Stimulated activated CD4-positive, alpha-beta T cell treated with anti-CD3 and anti-CD28 coated beads, Interleukin-12 subunit alpha, Interleukin-12 subunit beta, amount 100 ng/mL, for 24 hours (primary cell): ENCODE results near the gene ST8SIA2.

Source experiments
- DNase-seq, 2 experiments: peaks; one replicate each; pipeline ENCODE4 v3.0.0-alpha.2; 2020; ENCODE audit warnings: low read depth in 2 of 2

ST8SIA2 gene

DNA sequence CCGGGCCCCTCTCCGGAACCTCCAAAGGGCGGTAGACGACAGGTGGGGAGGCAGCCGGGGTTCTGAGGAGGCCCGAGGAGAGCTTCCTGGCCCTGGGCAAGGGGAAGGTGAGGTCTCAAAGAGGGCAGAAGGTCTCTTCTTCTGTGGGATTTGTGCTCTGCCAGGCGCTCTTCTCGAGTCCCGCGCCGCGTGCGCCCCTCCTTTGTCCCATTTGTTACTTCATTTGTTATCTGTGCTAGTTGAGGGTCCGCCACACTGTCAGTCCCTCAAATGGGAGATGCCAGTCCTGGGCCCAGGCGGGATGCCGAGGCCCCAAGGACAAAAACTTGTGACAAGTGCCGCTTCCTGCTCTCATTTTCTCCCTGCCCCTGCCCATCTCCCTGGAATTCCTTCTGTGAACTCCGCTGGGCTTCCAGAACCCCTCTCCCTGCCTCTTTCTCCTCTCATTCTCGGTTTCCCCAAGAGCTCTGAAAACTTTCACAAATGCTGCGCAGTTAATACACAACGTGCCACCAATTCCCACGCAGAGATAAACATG, 1.5 kb downstream of the ST8SIA2 start:
- DNase-seq, result no peak

DNA sequence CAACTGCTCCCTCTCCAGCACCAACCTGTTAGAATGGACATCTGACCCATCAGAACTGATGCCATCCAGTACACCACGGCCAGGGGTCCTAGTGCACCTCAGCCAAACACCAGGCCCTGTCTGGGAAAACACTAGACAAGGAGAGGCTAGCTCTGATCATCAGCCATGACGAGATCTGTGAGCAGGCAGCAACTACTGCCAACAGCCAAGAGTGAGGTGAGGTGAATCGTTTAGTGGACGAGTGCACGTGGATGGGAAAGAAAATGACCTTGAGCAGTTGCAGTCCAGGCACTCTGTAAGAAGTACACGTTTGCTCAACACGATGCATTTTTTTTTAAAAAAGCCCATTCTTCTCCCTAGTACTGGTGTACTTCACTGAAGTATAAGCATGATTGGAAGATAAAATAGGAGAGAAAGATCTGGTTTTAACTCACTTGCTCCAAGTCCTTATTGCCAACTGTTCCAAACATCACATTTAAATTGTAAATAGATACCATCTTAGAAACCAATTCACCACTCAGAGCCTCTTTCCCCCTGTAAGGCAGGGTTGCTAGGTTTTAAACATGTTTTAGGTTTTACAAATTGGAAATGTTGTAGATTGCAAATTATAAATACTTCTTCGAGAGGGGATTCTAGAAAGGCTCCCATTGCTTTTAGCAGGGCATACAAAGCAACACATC, 5.7 kb downstream of the ST8SIA2 start:
- DNase-seq, result no peak

DNA sequence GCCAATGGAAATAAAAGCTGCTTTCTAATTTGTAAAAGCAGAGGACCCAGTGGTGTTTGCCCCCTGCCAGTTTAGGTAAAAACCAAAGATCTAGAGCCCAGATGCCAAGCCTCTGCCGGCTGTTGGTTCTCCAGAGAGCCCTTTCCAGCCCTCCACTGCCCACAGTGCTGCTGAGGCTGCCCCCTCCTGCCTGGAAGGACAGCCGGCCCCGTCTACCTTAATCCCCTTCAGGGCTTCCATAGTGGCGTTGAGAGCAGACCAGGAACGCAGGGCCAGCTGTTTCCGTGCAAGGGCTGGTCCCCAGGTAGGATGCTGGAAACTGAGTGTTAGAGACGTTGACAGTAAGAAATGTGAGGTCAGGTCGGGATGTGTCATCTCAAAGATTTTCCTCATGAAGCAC, 6.9 kb downstream of the ST8SIA2 start:
- no peak for DNase-seq

DNA sequence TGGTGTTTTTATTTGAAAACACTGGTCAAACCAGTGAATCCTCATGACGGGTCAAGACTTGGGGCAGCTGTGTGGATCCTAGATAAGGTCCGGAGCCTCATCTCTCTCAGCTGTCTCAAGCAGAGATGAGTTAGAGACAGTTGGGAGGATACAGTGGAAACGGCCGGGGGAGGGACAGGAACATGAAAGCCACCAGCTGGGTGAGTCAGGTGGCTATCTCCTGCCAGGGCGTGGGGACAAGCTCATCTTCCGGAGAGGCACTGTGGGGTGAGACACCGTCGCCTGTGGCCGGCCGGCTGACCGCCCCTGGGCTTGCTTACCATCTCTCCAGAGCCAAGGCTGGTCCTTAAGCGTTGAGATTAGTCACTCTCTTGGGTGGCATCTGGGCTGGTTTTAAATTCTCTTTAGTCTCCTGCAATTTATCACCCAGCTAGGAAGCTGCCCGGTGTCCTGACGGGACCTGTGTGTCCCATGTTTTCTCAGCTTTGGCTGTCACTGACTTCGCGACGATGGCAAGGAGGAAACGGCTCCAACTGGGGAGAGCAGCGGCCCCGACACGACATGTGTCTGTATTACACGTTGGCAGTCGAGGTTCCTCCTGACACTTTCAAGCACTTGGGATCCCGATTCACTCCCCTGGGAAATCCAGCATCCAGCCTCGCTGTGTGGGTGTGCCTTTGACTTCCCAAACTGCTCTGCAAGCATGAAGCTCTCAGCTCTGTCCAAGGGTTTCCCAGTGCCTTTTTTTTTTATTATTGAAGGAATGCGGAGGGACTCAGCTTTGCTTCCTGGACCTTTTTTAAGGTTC, 7.5 kb downstream of the ST8SIA2 start:
- no peak for DNase-seq

DNA sequence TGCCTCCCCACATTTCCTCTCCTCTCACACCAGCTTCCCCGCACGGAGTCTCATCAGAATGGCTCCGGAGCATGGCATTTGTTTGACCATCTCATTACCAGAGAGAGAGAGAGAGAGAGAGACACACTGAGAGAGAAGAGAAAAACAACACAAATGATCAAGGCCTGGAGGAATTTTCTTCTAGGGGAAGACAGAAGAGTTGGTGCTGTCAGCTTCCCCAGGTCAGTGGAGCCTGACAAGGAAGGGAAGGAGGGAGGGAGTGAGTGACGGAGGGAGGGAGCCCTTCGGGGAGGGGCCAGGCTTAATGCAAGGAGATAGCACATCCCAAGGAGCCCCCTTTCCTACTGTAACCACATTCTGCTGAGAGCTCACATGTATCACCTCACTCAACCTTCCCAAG, 9.1 kb downstream of the ST8SIA2 start:
- no peak for DNase-seq

DNA sequence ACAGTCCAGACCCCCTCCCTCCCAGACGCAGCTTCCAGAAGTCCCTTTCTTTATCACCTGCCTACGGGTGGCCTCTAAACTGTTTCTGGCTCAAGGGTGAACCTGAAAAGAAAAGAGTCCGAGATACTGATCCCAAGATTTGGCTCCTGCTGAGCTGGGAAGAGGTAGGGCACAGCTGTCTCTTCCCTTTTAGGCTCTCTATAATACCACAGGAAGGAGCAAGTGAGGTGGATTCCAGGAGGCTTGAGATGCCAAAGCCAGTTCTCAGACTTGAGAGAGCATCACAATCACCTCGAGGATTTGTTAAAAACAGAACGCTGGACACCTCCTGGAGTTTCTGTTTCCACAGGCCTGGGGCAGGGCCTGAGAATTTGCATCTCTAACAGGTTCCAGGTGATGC, 12.3 kb downstream of the ST8SIA2 start:
- no peak for DNase-seq

DNA sequence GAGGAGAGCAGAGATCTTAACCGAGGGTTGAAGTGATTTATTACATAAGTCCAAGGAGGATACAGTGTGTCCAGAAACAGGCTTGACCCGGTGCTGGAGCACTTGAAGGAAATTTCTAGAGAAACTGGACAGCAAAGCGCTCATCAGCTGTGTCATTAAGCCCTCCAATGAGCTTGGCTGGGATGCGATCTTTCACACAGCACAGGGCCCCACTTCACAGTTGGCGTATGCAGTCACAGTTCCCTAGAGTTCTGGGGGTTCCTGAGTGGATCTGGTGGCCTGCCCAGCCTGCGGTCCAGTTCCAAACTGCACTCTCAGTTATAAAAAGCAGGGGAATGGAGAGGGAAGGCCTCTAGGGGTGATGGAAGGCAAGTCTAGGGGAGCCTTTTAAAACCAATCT, 13.6 kb downstream of the ST8SIA2 start:
- DNase-seq, result no peak

DNA sequence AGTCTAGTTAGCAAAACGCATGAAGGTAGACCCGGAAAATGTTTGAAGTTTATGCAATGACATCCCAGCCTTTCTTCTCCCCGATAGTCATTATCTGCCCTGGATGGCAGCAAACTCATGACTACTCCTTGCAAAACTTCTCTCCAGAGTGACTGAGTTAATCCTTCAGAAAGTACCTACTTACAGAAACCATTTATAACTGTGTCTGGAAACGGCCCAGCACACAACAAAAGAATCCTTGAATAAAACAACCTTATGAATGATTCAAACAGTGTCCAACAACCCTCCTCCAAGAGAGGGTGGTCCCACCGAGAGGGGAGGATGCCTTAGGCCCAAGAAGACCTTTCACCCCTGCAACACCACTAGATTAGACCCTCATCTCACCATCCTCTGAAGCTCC, 14.2 kb downstream of the ST8SIA2 start:
- no peak for DNase-seq

DNA sequence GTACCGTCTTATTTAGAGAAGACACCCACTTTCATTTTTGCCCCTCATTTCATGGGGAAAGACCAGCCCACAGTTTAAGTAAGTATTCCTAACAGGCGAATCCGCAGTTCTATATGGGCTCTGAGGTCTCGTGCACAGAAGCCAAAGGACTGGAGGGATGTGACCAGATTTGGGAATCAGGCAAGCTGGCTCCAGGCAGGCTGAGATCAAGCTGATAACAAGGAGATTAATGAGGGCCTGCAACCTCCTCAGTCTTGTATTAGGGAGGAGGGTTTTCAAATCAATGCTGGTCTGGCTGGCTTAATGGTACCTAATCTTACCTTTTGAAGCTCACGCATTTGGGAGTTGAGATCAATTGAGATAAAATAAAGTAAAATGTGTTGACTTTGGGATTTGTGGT, 15.3 kb downstream of the ST8SIA2 start:
- no peak for DNase-seq

DNA sequence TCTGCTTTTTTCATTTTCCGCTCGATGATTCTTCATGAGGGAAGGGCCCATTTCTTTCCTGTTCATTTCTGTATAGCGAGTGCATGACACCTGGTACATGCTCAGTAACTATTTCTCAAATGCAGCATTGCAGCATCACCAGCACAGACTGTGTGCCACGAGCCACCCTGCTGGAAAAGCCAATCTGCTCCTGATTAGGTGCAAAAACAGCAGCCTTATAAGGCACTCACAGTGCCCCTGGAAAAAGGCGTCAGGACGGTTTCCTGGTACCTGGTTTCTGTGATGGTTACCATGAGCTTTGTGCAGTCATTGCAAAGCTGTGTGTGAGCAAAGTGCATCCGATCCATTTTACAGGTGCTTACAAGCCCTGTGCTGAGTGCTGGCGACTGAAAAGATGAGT, 15.8 kb downstream of the ST8SIA2 start:
- no peak for DNase-seq

DNA sequence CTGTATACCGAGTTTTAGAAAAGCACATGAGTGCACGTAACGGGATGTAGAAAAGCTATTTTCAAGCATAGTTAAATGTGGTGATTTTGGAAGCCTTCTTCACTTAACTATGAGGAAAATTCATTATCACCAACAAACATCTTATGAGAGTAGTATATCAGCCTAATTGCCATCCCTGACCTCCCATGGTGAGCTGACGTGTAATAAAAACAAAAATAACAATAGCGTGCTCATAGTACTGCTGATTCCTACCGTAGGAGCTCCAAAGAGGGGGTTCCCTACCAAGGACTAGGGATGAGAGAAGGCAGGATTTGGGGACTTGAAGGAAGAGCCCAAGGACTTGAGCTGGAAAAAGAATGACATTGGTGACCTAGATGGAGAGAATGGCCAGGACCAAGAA, 16.9 kb downstream of the ST8SIA2 start:
- no peak for DNase-seq

DNA sequence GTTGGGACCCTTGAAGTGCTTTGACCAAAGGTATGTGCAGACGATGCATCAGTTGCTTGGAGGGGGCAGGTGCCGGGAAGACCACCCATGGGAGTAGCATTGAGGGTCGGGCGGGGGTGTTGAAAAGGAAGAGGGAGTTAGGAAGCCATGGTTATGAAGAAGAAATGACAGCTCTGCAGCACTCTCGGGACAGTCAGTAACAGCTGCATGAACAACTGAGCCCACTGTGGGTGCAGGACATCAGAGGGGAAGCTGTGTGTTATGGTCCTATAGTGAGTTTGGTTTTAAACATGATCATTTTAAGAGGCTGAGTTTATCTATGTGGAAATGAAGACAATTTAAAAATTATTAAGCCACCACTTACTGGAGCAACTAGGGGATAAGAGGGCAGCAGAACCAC, 17.6 kb downstream of the ST8SIA2 start:
- no peak for DNase-seq

DNA sequence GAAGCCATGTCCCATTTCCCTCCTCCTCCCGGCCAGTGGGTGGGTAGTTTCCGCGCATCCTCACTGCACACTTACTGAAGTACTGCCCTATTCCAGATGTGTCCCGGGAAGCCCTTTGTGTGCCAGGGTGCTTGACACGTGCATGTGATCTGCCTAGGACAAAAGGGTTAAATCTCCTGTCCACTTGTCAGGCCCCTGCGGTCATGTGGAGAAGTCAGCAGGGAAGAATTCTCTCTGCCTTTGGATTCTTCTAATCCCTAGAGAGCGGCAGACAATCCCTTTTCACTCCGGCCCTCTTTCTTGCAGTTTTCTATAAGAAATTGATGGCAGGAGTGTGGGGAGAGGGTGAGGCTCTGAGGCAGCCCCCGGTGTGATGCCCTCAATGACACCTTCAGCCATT, 19.8 kb downstream of the ST8SIA2 start:
- DNase-seq, result no peak

DNA sequence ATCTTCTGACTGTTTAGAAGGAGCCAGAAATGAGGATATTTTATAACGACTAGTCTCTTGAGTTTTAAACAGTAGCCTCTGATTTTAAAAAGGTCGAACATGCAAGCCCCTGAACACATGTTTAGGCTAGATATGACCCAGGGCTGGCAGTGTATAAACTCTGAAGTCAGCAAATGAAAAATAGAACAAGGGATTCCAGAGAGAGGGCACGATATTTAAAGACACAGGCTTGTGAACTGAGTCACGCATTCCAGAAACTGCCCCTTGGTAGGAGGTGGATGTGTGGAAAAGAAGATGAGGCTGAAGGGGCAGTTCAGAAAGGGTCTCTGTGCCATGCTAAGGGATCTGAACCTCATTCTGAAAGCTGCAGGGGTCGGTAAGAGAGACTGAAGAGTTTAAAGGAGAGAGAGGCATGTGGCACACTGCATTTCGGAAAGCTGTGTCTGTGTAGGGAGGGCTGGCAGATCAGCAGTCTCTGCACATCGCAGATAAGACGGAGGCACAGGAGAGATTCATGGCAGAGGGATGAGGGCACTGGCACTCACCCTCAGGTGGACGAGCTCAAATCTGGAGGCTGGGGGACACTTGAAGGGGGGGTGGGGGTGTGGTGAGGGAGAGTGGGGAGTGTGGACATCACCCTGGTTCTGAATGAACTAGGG, 22.1 kb downstream of the ST8SIA2 start:
- DNase-seq, result no peak

DNA sequence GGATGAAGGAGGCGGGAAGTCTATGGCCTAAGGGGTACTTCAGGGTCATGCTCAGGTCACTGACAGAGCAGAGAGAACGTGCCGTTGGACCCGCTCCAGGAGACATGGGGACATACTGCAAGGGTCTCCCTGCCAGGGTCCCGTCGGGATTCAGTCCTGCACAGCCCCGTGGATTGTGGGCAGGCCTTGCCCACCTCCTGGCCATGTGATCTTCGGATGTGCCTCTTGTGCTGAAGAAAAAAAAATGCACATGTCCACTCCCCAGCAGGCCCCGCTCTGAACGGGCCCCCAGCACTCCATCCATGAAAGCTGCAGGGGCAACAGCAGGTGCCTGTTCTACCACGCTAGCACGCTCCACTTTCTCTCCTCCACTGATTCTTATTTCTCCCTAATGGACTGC, 22.9 kb downstream of the ST8SIA2 start:
- no peak for DNase-seq

DNA sequence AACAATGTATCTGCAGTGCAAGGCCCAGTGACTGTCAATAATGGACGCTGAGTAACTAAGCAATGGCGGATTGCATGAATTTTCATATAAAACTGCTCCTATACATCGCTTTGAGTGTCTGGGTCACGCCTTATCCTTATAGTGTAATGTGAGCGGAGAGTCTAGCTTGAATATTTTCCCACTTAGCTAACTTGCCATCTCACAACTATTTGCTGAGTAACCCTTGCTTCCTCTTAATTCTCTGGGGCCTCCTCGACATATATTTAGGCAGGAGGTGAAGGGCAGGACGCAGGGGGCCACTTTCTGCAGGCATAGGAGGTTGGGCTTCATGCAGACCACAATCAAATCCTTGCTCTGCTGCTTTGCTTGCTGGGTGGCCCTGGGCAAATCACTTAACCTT, 24.0 kb downstream of the ST8SIA2 start:
- no peak for DNase-seq

DNA sequence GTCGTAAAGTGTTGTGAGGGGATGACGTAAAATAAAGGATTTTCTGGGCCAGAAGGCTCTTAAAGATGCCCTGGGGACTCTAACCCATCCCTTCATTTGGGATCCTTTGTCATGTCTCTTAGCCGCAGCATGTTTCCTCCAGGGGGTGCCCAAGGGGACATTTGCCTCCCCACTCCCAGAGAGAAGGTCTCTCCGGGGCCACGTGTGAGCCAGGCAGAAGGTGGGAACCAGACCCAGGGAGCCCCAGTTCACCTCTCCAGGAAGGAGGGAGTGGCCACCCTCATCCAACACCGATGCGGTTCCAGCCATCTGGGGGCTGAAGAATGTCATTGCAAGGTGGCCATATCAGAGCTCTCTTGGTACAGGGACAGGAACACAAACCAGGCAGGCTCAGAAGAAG, 25.2 kb downstream of the ST8SIA2 start:
- DNase-seq, result no peak

DNA sequence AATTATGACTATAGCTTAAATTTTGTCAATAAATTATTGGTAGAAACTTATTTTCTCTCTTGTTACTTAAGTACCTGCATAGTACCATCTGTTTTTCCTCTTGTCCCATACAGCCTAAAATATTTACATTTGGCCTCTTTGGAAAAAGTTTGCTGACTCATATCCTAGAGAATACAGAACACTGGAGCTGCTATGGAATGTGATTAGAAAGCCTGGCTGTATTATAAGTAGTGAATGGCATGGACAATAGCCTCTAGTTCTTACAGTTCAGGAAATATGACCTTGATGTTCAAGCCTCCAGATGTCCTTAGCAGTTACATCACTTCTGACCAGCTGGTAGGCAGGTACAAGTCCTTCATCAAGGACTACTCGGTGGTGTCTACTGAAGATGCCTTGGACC, 28.3 kb downstream of the ST8SIA2 start:
- no peak for DNase-seq

DNA sequence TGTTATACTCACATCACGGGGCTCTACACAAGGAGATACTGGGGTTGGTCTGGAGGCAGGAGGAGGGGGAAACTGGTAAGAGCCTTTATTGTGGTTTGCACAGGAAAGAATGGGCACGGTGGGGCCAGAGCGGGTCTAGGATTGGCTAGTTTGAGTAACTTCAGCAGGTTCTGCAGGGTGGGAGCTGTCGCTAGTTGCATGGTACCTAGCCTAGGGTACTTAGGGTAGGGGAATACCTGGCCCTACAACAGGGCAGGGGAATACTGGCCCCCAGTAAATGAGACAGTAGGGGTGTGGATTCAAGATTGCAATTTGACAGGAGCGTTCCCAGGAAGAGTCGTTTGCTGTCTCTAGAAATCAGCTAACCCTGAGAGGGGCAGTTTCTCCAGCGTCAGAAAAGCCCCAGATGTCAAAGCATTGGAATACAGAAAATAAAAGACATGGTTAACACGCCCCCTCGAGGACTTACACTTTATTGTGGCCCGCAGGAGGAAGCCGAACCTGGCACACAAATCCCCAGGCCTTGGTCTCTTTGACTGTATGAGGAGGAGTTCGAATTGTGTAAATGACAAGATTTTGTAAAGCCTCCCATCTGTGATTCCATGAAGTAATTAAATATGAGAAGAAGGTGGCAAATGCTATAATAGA, 32.0 kb downstream of the ST8SIA2 start:
- no peak for DNase-seq

DNA sequence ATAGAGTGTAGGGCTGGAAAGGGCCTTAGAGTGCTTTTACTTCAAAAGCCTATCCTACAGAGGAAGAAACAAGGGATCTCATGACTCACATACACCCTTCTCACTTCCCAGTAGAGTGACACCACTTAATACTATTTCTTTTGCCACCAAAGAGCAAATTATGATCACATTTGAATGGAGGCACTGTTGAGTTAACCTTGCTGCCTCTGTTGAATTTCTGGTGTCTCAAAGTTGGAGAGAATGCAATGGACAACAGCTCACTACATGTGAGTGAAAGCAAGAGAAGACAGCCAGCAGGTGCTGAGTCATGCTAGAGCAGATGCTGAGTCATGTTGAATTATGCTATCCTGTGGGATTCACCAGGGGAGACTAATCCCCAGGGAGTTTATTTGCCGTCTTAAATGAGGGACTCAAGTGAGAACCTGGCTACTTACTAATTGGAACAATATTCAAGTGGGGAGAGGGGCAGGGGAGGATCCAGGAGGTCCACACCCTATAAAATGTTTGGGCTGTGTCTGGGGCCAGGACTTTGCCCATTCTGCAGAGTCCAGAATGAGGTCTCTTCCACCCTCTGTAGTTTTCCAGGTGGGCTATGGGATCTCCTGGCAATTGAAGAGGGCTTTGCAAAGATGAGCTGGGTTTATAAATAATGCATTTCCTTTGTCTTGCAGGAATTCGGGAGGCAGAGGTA, 35.8 kb downstream of the ST8SIA2 start:
- DNase-seq, result no peak

DNA sequence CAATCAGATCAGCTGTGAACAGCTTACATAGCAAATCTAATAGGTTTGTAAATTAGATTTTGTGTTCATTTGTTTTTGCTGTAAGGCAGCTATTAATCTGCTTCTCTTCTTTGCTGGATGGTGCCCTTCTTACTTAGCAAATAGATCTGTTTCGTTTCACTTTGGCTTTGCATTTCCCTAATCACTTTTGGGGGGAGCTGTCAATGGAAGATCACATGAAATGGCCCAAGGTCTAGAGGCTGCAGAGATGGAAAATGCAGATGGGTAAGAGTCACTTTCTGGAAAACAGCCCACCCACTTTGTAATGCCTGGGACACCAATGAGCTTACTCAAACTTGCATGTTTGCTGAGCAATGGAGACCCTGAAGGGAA, 36.4 kb downstream of the ST8SIA2 start:
- no peak for DNase-seq

DNA sequence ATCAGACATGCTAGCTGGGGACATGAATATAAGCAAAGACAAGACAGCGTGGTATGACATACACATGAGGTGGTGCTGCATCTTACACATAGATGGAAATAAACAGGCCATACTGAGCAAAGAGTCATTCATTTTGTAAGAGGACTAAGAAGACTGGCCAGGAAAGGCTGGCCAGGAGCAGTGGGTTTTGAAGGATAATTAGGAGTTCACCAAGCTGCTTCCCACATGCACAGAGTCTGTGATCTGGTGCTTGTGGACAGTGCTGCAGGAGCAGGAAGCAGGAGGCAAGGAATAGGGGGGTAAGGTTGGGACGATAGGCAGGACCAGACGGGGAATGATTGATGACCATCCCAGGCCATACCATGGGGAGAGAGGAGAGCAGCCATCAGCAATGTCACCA, 41.5 kb downstream of the ST8SIA2 start:
- no peak for DNase-seq
